Thyroid gland (tissue), 4 donors: ENCODE measurements around the gene ZNF580. TPM values are rescaled to one million over a fixed set of nuclear protein-coding genes. Genes with fewer than 3 reads are reported as not detected.

Experiments used
- DNase-seq, 2 donors: peaks; one replicate each; pipeline ENCODE4 v3.0.0-alpha.2; 2019
- H3K27ac ChIP-seq, 3 donors: fragments of 200-600 bp; sonication (generic); 1 replicate in 2 of 3; 2 replicates in 1 of 3; pipeline ENCODE4 v1.5.1; 2016 to 2019; ENCODE audit warnings: mild to moderate bottlenecking in 1 of 3, moderate library complexity in 1 of 3
- H3K27me3 ChIP-seq: fragments of 200-600 bp; sonication (generic); one replicate; pipeline ENCODE4 v1.5.1; 2019
- H3K36me3 ChIP-seq, 2 donors: fragments of 200-600 bp; sonication (generic); one replicate each; pipeline ENCODE4 v1.5.1; 2016 to 2019
- H3K4me1 ChIP-seq, 2 donors: fragments of 200-600 bp; sonication (generic); one replicate each; pipeline ENCODE4 v1.5.1; 2017 to 2019
- H3K4me3 ChIP-seq, 3 donors: fragments of 200-600 bp; sonication (generic); replicated peaks in 1 of 3; 1 replicate in 2 of 3; 2 replicates in 1 of 3; pipeline ENCODE4 v1.5.1; 2016; ENCODE audit warnings: mild to moderate bottlenecking in 1 of 3
- H3K9me3 ChIP-seq: fragments of 200-600 bp; sonication (generic); one replicate; pipeline ENCODE4 v1.5.1; 2017
- POLR2A ChIP-seq, 2 donors: fragments of 450-650 bp; IDR thresholded peaks; one replicate each; pipeline ENCODE4 v1.6.1; 2017; ENCODE audit warnings: antibody characterized with exemption in 2 of 2, mild to moderate bottlenecking in 2 of 2, moderate library complexity in 1 of 2
- WGBS, 2 donors: methylation state at CpG; one replicate each; pipeline ENCODE4 v1.1.5; 2017; 5-methylcytosine and 5-hydroxymethylcytosine counted together
- intact Hi-C: fragments of 100-400 bp; cut with DNase I; formaldehyde crosslinking; loops from one replicate; pipeline ENCODE4 v1.15.1; 2023
- total RNA-seq, 4 donors: library from RNA; depleted of rRNA; stranded (reverse); fragments of >200 nt; gene quantifications; one replicate each; pipeline ENCODE4 v1.2.3, GENCODE V29; 2016
- TF ChIP-seq, protein P1 (sequence below), 6 experiments: fragments of 200-600 bp in 3 of 6; fragments of 450-650 bp in 3 of 6; sonication (generic) in 3 of 6; IDR thresholded peaks; one replicate each; pipeline ENCODE4 v1.5.1; 2016 to 2019; ENCODE audit warnings: antibody characterized with exemption in 6 of 6, mild to moderate bottlenecking in 2 of 6, inconsistent platforms in 1 of 6, moderate library complexity in 1 of 6

ZNF580 gene
- total RNA-seq, 4 donors from 2014 or later, result 29.9 to 61.1 (median 44.8) TPM

GRCh38 chr19:55618426-55618825 is 22.4 kb upstream of the ZNF580 start:
- DNase-seq, result no peak
- Histone ChIP-seq H3K36me3 (peaks cover 15 to 28% of the 10 kb centered on the region in 2 donors), H3K4me3 (no peak overlapping the region), H3K27me3 (no peaks in the 10 kb centered on the region), H3K9me3 (no peaks in the 10 kb centered on the region), H3K27ac (no peak overlapping the region), H3K4me1 (no peaks in the 10 kb centered on the region)
- WGBS, 2 donors, result 92 to 94% methylated on average over 7 of the region's 7 CpGs
- intact Hi-C loops, result no loop called here
- TF ChIP-seq, protein P1, sequence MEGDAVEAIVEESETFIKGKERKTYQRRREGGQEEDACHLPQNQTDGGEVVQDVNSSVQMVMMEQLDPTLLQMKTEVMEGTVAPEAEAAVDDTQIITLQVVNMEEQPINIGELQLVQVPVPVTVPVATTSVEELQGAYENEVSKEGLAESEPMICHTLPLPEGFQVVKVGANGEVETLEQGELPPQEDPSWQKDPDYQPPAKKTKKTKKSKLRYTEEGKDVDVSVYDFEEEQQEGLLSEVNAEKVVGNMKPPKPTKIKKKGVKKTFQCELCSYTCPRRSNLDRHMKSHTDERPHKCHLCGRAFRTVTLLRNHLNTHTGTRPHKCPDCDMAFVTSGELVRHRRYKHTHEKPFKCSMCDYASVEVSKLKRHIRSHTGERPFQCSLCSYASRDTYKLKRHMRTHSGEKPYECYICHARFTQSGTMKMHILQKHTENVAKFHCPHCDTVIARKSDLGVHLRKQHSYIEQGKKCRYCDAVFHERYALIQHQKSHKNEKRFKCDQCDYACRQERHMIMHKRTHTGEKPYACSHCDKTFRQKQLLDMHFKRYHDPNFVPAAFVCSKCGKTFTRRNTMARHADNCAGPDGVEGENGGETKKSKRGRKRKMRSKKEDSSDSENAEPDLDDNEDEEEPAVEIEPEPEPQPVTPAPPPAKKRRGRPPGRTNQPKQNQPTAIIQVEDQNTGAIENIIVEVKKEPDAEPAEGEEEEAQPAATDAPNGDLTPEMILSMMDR (IDR thresholded peaks at IDR 0.05), result no peak
- no peak for TF ChIP-seq POLR2A (IDR thresholded peaks at IDR 0.05)

DNA sequence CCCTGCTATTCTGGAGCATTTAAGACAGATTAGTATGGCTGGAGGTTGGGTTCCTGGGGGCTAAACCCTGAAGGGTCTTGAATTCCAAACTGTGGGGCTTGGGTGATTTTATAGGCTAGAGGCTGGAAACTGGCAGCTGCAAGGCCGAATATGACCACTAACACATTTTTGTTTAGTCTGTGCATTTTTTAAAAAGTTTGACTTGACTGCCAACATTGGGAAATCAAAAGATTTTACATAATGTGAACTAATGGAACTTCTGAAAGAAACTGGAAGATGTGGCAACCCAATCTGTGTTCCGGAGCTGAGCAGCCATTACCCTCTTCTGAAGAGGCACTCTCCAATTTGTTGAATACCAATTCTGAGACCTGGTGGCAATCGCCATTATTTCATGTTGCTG is 21.5 kb upstream of the ZNF580 start:
- TF ChIP-seq, protein P1 (IDR thresholded peaks at IDR 0.05), result no peak
- no peak for TF ChIP-seq POLR2A (IDR thresholded peaks at IDR 0.05)
- Histone ChIP-seq H3K4me3 (no peak overlapping the region), H3K4me1 (no peaks in the 10 kb centered on the region), H3K36me3 (peaks cover 15 to 26% of the 10 kb centered on the region in 2 donors), H3K9me3 (no peaks in the 10 kb centered on the region), H3K27me3 (no peaks in the 10 kb centered on the region), H3K27ac (no peak overlapping the region)
- intact Hi-C loops, result no loop called here
- no peak for DNase-seq
- whole genome bisulfite sequencing, 2 donors, result 84 to 90% methylated on average over 3 of the region's 3 CpGs

- DNase-seq, result no peak
- H3K4me1 ChIP-seq, result peaks cover 0 to 5% of the 10 kb centered on the region in 2 donors
- intact Hi-C loops, result loop anchor here (10.0 kb wide), 1 partner anchor 476 kb away; the partner anchor contains the start of gene TNNT1
- TF ChIP-seq, protein P1 (IDR thresholded peaks at IDR 0.05), result no peak
- no peak for TF ChIP-seq POLR2A (IDR thresholded peaks at IDR 0.05)
- no peaks in the 10 kb centered on the region for H3K9me3 ChIP-seq
- no peak overlapping the region for H3K4me3 ChIP-seq
- peaks cover 10 to 21% of the 10 kb centered on the region in 2 donors for H3K36me3 ChIP-seq
- WGBS, 2 donors, result 94% methylated on average over 12 of the region's 12 CpGs
- H3K27ac ChIP-seq, result no peak overlapping the region
- H3K27me3 ChIP-seq, result no peaks in the 10 kb centered on the region
These were observed 20.2 kb upstream of the ZNF580 start for GRCh38 chr19:55620410-55621204.

DNA sequence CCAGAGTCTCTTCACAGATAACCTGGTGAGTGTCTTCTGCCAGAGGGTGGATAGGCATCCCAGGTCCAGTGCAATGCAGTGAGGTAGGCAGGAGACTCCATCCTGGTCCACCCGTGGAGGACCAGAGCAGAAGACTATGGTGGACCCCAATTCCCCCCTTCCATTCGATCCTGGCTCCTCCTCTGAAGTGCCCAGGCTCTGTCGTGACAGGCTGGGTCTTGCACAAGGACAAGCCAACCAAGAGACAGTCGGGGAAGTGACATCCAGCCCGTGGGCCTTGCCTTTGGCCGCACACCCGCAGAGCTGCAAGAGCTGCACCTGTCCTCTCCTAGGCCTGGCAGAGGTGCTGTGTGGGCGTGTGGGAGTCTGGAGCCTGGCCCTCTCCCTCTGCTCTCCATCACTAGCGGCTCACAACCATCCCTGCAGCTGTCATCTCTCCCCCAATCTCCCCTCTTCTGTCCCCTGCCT is 19.6 kb upstream of the ZNF580 start:
- intact Hi-C loops, result loop anchor here (10.0 kb wide), 1 partner anchor 476 kb away; the partner anchor contains the start of gene TNNT1
- no peak overlapping the region for H3K4me3 ChIP-seq
- no peak for DNase-seq
- H3K36me3 ChIP-seq, result peaks cover 5 to 15% of the 10 kb centered on the region in 2 donors
- 88 to 91% methylated on average over 9 of the region's 9 CpGs for WGBS, 2 donors
- H3K27me3 ChIP-seq, result no peaks in the 10 kb centered on the region
- no peaks in the 10 kb centered on the region for H3K9me3 ChIP-seq
- H3K27ac ChIP-seq, result no peak overlapping the region
- peaks cover 0 to 5% of the 10 kb centered on the region in 2 donors for H3K4me1 ChIP-seq
- TF ChIP-seq, protein P1 (IDR thresholded peaks at IDR 0.05), result no peak
- TF ChIP-seq POLR2A (IDR thresholded peaks at IDR 0.05), result no peak

- TF ChIP-seq, protein P1 (IDR thresholded peaks at IDR 0.05), result no peak
- TF ChIP-seq POLR2A (IDR thresholded peaks at IDR 0.05), result no peak
- no peak overlapping the region for H3K27ac ChIP-seq
- H3K9me3 ChIP-seq, result no peaks in the 10 kb centered on the region
- H3K36me3 ChIP-seq, result peaks cover under 1 to 10% of the 10 kb centered on the region in 2 donors
- no peak for DNase-seq
- 94 to 97% methylated on average over 31 to 42 of the region's 55 CpGs for WGBS, 2 donors
- intact Hi-C loops, result loop anchor here (10.0 kb wide), 1 partner anchor 477 kb away; the partner anchor contains the start of gene TNNT1
- H3K4me1 ChIP-seq, result peaks cover 0 to 5% of the 10 kb centered on the region in 2 donors
- no peaks in the 10 kb centered on the region for H3K27me3 ChIP-seq
- no peak overlapping the region for H3K4me3 ChIP-seq
These were observed 19.1 kb upstream of the ZNF580 start for GRCh38 chr19:55621673-55622231.
